SK-N-SH (cell line): ENCODE data around the gene PISD. TPM values are rescaled to one million over a fixed set of nuclear protein-coding genes. Genes with fewer than 3 reads are reported as not detected.

Experiments
- CTCF ChIA-PET: fragments of 300-600, 350-600 bp; formaldehyde crosslinking; extraction: SDS; loops from one replicate; lab custom pipeline; 2021; lab: Yijun Ruan, JAX
- POLR2A ChIA-PET: fragments of 350-600 bp; sonication (Branson Sonifier 250); formaldehyde crosslinking; extraction: SDS; loops from one replicate; lab custom pipeline; 2020; ENCODE audit warnings: antibody characterized with exemption, inconsistent platforms; lab: Yijun Ruan, JAX
- DNase-seq: peaks from one replicate; pipeline ENCODE4 v3.0.0; 2012
- H2AFZ ChIP-seq: fragments of 200-600 bp; sonication (generic); 2 replicates; pipeline ENCODE4 v1.8.1; 2016; ENCODE audit warnings: antibody characterized with exemption, mild to moderate bottlenecking, low read depth
- H3F3A ChIP-seq: fragments of 200-600 bp; sonication (generic); replicated peaks from 2 replicates; pipeline ENCODE3; 2016; ENCODE audit warnings: antibody characterized with exemption, mild to moderate bottlenecking; ENCODE audit not compliant: insufficient read depth
- H3K27ac ChIP-seq, 2 experiments: fragments of 200-500 bp in 1 of 2; fragments of 200-600 bp in 1 of 2; sonication (Bioruptor generic) in 1 of 2; sonication (generic), shearing (Covaris generic) in 1 of 2; 2 replicates each; pipeline versions ENCODE4 v1.5.1 to v1.6.1; 2014 to 2016; ENCODE audit warnings: low read depth in 2 of 2, inconsistent platforms in 1 of 2, low read length in 1 of 2, mild to moderate bottlenecking in 1 of 2, mixed read lengths in 1 of 2
- H3K27me3 ChIP-seq: fragments of 200-600 bp; sonication (generic), shearing (Covaris generic); 2 replicates; pipeline ENCODE4 v1.6.1; 2016; ENCODE audit warnings: mixed run types; ENCODE audit not compliant: insufficient read depth
- H3K36me3 ChIP-seq, 2 experiments: fragments of 200-500 bp in 1 of 2; fragments of 200-600 bp in 1 of 2; sonication (Bioruptor generic) in 1 of 2; sonication (generic) in 1 of 2; replicated peaks in 1 of 2; 2 replicates each; pipeline versions ENCODE3 to v1.5.1; 2014 to 2016; ENCODE audit warnings: low read length in 1 of 2, mild to moderate bottlenecking in 1 of 2; ENCODE audit not compliant: insufficient read depth in 2 of 2, control insufficient read depth in 1 of 2
- H3K4me1 ChIP-seq, 2 experiments: fragments of 200-500 bp in 1 of 2; fragments of 200-600 bp in 1 of 2; sonication (Bioruptor generic) in 1 of 2; sonication (generic), shearing (Covaris generic) in 1 of 2; 2 replicates each; pipeline versions ENCODE4 v1.5.1 to v1.6.1; 2014 to 2016; ENCODE audit warnings: low read depth in 1 of 2, low read length in 1 of 2, mixed run types in 1 of 2; ENCODE audit not compliant: insufficient read depth in 2 of 2, control insufficient read depth in 1 of 2
- H3K4me2 ChIP-seq: fragments of 200-600 bp; sonication (generic), shearing (Covaris generic); 2 replicates; pipeline ENCODE4 v1.6.1; 2017; ENCODE audit warnings: mixed run types
- H3K4me3 ChIP-seq, 2 experiments: fragments of 200-500 bp in 1 of 2; fragments of 200-600 bp in 1 of 2; sonication (Bioruptor generic) in 1 of 2; sonication (generic), shearing (Covaris generic) in 1 of 2; 2 replicates each; pipeline versions ENCODE4 v1.5.1 to v1.8.1; 2014 to 2016; ENCODE audit warnings: low read depth in 2 of 2, inconsistent platforms in 1 of 2, low read length in 1 of 2, mild to moderate bottlenecking in 1 of 2, mixed read lengths in 1 of 2, moderate library complexity in 1 of 2
- H3K79me2 ChIP-seq: fragments of 200-600 bp; sonication (generic); 2 replicates; pipeline ENCODE4 v1.8.1; 2017; ENCODE audit warnings: mild to moderate bottlenecking; ENCODE audit not compliant: insufficient read depth
- H3K9ac ChIP-seq: fragments of 200-600 bp; sonication (generic); 2 replicates; pipeline ENCODE4 v1.6.1; 2017; ENCODE audit warnings: mixed run types
- H3K9me2 ChIP-seq: fragments of 200-600 bp; sonication (generic); 2 replicates; pipeline ENCODE4 v1.6.1; 2017; ENCODE audit warnings: mixed run types
- H3K9me3 ChIP-seq: fragments of 200-600 bp; sonication (generic); 2 replicates; pipeline ENCODE4 v1.6.1; 2017; ENCODE audit warnings: mixed run types, mild to moderate bottlenecking, moderate library complexity
- H4K20me1 ChIP-seq: fragments of 200-600 bp; sonication (generic); 2 replicates; pipeline ENCODE4 v1.6.1; 2017; ENCODE audit warnings: mild to moderate bottlenecking, mixed run types; ENCODE audit not compliant: insufficient read depth
- CHD2 ChIP-seq: fragments of 150-350 bp; IDR thresholded peaks from 2 replicates; pipeline ENCODE4 v1.6.1; 2018; ENCODE audit warnings: low read length; ENCODE audit not compliant: partially characterized antibody
- ELF1 ChIP-seq: IDR thresholded peaks from 2 replicates; pipeline ENCODE4 v1.4.0; 2012
- EP300 ChIP-seq, 2 experiments: IDR thresholded peaks; 2 replicates each; pipeline versions ENCODE4 v1.4.0 to v1.6.1; 2012; ENCODE audit warnings: borderline replicate concordance in 1 of 2, low read depth in 1 of 2, low read length in 1 of 2
- FOXJ3 ChIP-seq: sonication (generic); formaldehyde crosslinking; IDR thresholded peaks from 2 replicates; pipeline ENCODE4 v1.5.1; 2020; ENCODE audit warnings: mild to moderate bottlenecking, missing genetic modification reagents
- FOXM1 ChIP-seq: IDR thresholded peaks from 2 replicates; pipeline ENCODE4 v1.4.0; 2012; ENCODE audit warnings: low read depth, mild to moderate bottlenecking
- GABPA ChIP-seq: IDR thresholded peaks from 2 replicates; pipeline ENCODE4 v1.4.0; 2012; ENCODE audit warnings: low read depth, mild to moderate bottlenecking
- GATA2 ChIP-seq: sonication (generic); formaldehyde crosslinking; IDR thresholded peaks from 2 replicates; pipeline ENCODE4 v1.5.0; 2020; ENCODE audit warnings: mild to moderate bottlenecking, missing genetic modification reagents
- NRF1 ChIP-seq: IDR thresholded peaks from 2 replicates; pipeline ENCODE4 v1.6.1; 2012; ENCODE audit warnings: low read depth, mild to moderate bottlenecking, low read length
- RFX5 ChIP-seq: IDR thresholded peaks from 2 replicates; pipeline ENCODE4 v1.6.1; 2012; ENCODE audit warnings: mild to moderate bottlenecking, improper control_type of control experiment, low read length
- RXRA ChIP-seq: IDR thresholded peaks from 2 replicates; pipeline ENCODE4 v1.4.0; 2012; ENCODE audit warnings: low read depth, mild to moderate bottlenecking, borderline replicate concordance
- TCF12 ChIP-seq: IDR thresholded peaks from 2 replicates; pipeline ENCODE4 v1.4.0; 2012
- WGBS: methylation state at CpG from one replicate; pipeline ENCODE4 v1.1.6; 2017; ENCODE audit warnings: low lambda C conversion rate; 5-methylcytosine and 5-hydroxymethylcytosine counted together
- polyA plus RNA-seq, 3 experiments: library from polyadenylated mRNA; depleted of rRNA; stranded (reverse); fragments of >200 nt; gene quantifications; 2 replicates each; pipeline ENCODE4 v1.2.3, GENCODE V29; 2012
- TF ChIP-seq, protein P1 (sequence below): IDR thresholded peaks from 2 replicates; pipeline ENCODE4 v1.6.1; 2012; ENCODE audit warnings: mild to moderate bottlenecking, low read depth, low read length, moderate library complexity
- TF ChIP-seq, protein P2 (sequence below): IDR thresholded peaks from 2 replicates; pipeline ENCODE4 v1.4.0; 2012; ENCODE audit warnings: low read depth, borderline replicate concordance
- TF ChIP-seq, protein P3 (sequence below): fragments of 150-350 bp; IDR thresholded peaks from 2 replicates; pipeline ENCODE4 v1.6.1; 2016; ENCODE audit warnings: mild to moderate bottlenecking, low read depth, low read length

Gene PISD
- polyA plus RNA-seq, 1 of the 3 experiments (the other 2 are of a cell fraction), result 34.9 TPM

DNA sequence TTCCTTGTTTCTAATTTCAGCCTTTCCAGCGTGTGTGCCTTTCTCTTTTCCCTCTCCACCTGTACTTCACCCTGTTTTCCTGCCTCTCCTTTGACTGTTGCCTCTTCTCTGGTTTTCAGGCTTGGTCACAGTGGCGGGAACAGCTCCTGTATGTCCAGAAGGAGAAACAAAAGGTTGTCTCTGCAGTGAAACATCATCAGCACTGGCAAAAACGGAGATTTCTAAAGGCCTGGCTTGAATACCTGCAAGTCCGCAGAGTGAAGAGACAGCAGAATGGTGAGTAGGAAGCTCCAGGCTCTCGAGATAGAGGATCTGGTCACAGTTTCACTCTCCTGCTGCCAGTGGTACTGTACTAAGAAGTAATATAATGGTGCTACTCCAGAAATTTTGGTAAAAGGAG, 89.1 kb downstream of the PISD start:
- H3F3A ChIP-seq, result peaks cover 6% of the 10 kb centered on the region
- H3K9me2 ChIP-seq, result no peaks in the 10 kb centered on the region
- H3K4me1 ChIP-seq, result no peaks in the 10 kb centered on the region
- no peaks in the 10 kb centered on the region for H3K27me3 ChIP-seq
- H3K79me2 ChIP-seq, result no peaks in the 10 kb centered on the region
- no peak overlapping the region for H3K27ac ChIP-seq
- ChIA-PET CTCF (interaction anchor here (3.3 kb wide), 1 partner anchor 12 kb away, joined by 12 read pairs; no protein-coding TSS in a partner anchor), POLR2A (no interaction called here)
- H3K4me3 ChIP-seq, result no peak overlapping the region
- TF ChIP-seq EP300 (IDR thresholded peaks at IDR 0.05; ENCODE audit: borderline replicate concordance in 1 of 2, low read depth in 1 of 2, low read length in 1 of 2), result no peak
- no peak for TF ChIP-seq GATA2 (CRISPR knock-in tag)
- TF ChIP-seq FOXJ3 (CRISPR knock-in tag), result no peak
- TF ChIP-seq, protein P1, sequence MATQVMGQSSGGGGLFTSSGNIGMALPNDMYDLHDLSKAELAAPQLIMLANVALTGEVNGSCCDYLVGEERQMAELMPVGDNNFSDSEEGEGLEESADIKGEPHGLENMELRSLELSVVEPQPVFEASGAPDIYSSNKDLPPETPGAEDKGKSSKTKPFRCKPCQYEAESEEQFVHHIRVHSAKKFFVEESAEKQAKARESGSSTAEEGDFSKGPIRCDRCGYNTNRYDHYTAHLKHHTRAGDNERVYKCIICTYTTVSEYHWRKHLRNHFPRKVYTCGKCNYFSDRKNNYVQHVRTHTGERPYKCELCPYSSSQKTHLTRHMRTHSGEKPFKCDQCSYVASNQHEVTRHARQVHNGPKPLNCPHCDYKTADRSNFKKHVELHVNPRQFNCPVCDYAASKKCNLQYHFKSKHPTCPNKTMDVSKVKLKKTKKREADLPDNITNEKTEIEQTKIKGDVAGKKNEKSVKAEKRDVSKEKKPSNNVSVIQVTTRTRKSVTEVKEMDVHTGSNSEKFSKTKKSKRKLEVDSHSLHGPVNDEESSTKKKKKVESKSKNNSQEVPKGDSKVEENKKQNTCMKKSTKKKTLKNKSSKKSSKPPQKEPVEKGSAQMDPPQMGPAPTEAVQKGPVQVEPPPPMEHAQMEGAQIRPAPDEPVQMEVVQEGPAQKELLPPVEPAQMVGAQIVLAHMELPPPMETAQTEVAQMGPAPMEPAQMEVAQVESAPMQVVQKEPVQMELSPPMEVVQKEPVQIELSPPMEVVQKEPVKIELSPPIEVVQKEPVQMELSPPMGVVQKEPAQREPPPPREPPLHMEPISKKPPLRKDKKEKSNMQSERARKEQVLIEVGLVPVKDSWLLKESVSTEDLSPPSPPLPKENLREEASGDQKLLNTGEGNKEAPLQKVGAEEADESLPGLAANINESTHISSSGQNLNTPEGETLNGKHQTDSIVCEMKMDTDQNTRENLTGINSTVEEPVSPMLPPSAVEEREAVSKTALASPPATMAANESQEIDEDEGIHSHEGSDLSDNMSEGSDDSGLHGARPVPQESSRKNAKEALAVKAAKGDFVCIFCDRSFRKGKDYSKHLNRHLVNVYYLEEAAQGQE, result no peak
- TF ChIP-seq ELF1, result no peak
- TF ChIP-seq GABPA, result no peak
- TF ChIP-seq, protein P2, sequence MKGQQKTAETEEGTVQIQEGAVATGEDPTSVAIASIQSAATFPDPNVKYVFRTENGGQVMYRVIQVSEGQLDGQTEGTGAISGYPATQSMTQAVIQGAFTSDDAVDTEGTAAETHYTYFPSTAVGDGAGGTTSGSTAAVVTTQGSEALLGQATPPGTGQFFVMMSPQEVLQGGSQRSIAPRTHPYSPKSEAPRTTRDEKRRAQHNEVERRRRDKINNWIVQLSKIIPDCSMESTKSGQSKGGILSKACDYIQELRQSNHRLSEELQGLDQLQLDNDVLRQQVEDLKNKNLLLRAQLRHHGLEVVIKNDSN, result no peak
- TF ChIP-seq NRF1, result no peak
- TF ChIP-seq, protein P3, sequence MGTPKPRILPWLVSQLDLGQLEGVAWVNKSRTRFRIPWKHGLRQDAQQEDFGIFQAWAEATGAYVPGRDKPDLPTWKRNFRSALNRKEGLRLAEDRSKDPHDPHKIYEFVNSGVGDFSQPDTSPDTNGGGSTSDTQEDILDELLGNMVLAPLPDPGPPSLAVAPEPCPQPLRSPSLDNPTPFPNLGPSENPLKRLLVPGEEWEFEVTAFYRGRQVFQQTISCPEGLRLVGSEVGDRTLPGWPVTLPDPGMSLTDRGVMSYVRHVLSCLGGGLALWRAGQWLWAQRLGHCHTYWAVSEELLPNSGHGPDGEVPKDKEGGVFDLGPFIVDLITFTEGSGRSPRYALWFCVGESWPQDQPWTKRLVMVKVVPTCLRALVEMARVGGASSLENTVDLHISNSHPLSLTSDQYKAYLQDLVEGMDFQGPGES, result no peak
- TF ChIP-seq TCF12, result no peak
- TF ChIP-seq FOXM1, result no peak
- no peak for TF ChIP-seq CHD2
- TF ChIP-seq RXRA, result no peak
- TF ChIP-seq RFX5, result no peak
- H4K20me1 ChIP-seq, result no peaks in the 10 kb centered on the region
- no peak overlapping the region for H3K4me2 ChIP-seq
- H3K36me3 ChIP-seq, result peaks cover 15 to 18% of the 10 kb centered on the region in 2 experiments
- 91% methylated on average over 5 of the region's 5 CpGs for WGBS
- H3K9me3 ChIP-seq, result no peaks in the 10 kb centered on the region
- H3K9ac ChIP-seq, result no peak overlapping the region
- DNase-seq, result no peak
- no peak overlapping the region for H2AFZ ChIP-seq
